ENCODE measurements around the gene TRIM47.
"Not testable (repeated sequence)": the region's sequence is repeated elsewhere in the genome, so short reads cannot be mapped to it uniquely, and the experiment has no call there.

TRIM47 gene

GRCh38 chr17:75854881-75855309, 23.5 kb downstream of the TRIM47 start:
- Histone ChIP-seq H2BK15ac (replicated peaks; ENCODE audit: low read depth) (no peak overlapping the region), H3K56ac (ENCODE audit: low read length) (peak overlapping the region; percentile 85), H3K4ac (ENCODE audit: low read depth, low read length) (peak overlapping the region; percentile 43), H2BK120ac (ENCODE audit: low read depth, low read length) (no peak overlapping the region), H4K5ac (ENCODE audit: low read length) (no peak overlapping the region), H3K4me1 (ENCODE audit: control insufficient read depth, low read depth, low read length) (peaks cover 3% of the 10 kb centered on the region), H3K27ac (ENCODE audit: low read depth, low read length) (peak overlapping the region; percentile 26), H3K9ac (ENCODE audit: low read length) (peak overlapping the region; percentile 73), H3K79me1 (ENCODE audit: low read length) (peaks cover 4% of the 10 kb centered on the region), H3K36me3 (ENCODE audit: control insufficient read depth, insufficient read depth, low read length) (peaks cover 2% of the 10 kb centered on the region), H2BK5ac (ENCODE audit: low read length) (no peak overlapping the region), H3K27me3 (ENCODE audit: insufficient read depth, low read length, poor library complexity) (no peaks in the 10 kb centered on the region), H3K18ac (ENCODE audit: low read length) (peak overlapping the region; percentile 71), H3K4me3 (ENCODE audit: low read length) (peak overlapping the region; percentile 34), H4K8ac (ENCODE audit: low read depth, low read length) (peak overlapping the region; percentile 58), H3K23ac (ENCODE audit: low read length) (no peak overlapping the region), H3K79me2 (ENCODE audit: control insufficient read depth, insufficient read depth, low read length) (peaks cover 8% of the 10 kb centered on the region), H2AK5ac (ENCODE audit: low read length) (no peak overlapping the region), H3K4me2 (ENCODE audit: low read length) (peak overlapping the region; percentile 83)
- DNase-seq: no peak
- no CpG with 5 or more reads among the region's 19 CpGs for WGBS (ENCODE audit: extremely low coverage, insufficient coverage, low lambda C conversion rate)

- DNase-seq: peak; percentile 84
These were observed 24.2 kb downstream of the TRIM47 start for GRCh38 chr17:75854101-75854748.

GRCh38 chr17:75853433-75853832, 24.9 kb downstream of the TRIM47 start:
- no peaks in the 10 kb centered on the region for H3K27me3 ChIP-seq (ENCODE audit: insufficient read depth, low read length, poor library complexity)
- peaks cover 4% of the 10 kb centered on the region for H3K79me1 ChIP-seq (ENCODE audit: low read length)
- no peak overlapping the region for H3K18ac ChIP-seq (ENCODE audit: low read length)
- no peak overlapping the region for H3K4me2 ChIP-seq (ENCODE audit: low read length)
- peaks cover 3% of the 10 kb centered on the region for H3K4me1 ChIP-seq (ENCODE audit: control insufficient read depth, low read depth, low read length)
- H3K36me3 ChIP-seq (ENCODE audit: control insufficient read depth, insufficient read depth, low read length): peaks cover 4% of the 10 kb centered on the region
- H3K4me3 ChIP-seq (ENCODE audit: low read length): no peak overlapping the region
- no peak overlapping the region for H2BK15ac ChIP-seq (replicated peaks; ENCODE audit: low read depth)
- H3K9ac ChIP-seq (ENCODE audit: low read length): no peak overlapping the region
- WGBS (ENCODE audit: extremely low coverage, insufficient coverage, low lambda C conversion rate): no CpG with 5 or more reads among the region's 7 CpGs
- DNase-seq: peak; percentile 76
- no peak overlapping the region for H4K8ac ChIP-seq (ENCODE audit: low read depth, low read length)
- no peak overlapping the region for H3K23ac ChIP-seq (ENCODE audit: low read length)
- no peak overlapping the region for H3K27ac ChIP-seq (ENCODE audit: low read depth, low read length)
- H2BK120ac ChIP-seq (ENCODE audit: low read depth, low read length): no peak overlapping the region
- no peak overlapping the region for H2BK5ac ChIP-seq (ENCODE audit: low read length)
- no peak overlapping the region for H4K5ac ChIP-seq (ENCODE audit: low read length)
- no peak overlapping the region for H2AK5ac ChIP-seq (ENCODE audit: low read length)
- no peak overlapping the region for H3K56ac ChIP-seq (ENCODE audit: low read length)
- no peak overlapping the region for H3K4ac ChIP-seq (ENCODE audit: low read depth, low read length)
- peaks cover 8% of the 10 kb centered on the region for H3K79me2 ChIP-seq (ENCODE audit: control insufficient read depth, insufficient read depth, low read length)

More at GRCh38 chr17:75854101-75854748, 24.2 kb downstream of the TRIM47 start:
- no peak overlapping the region for H4K5ac ChIP-seq (ENCODE audit: low read length)
- peaks cover 8% of the 10 kb centered on the region for H3K79me2 ChIP-seq (ENCODE audit: control insufficient read depth, insufficient read depth, low read length)
- no peak overlapping the region for H3K23ac ChIP-seq (ENCODE audit: low read length)
- no peaks in the 10 kb centered on the region for H3K27me3 ChIP-seq (ENCODE audit: insufficient read depth, low read length, poor library complexity)
- no peak overlapping the region for H2BK120ac ChIP-seq (ENCODE audit: low read depth, low read length)
- peaks cover 4% of the 10 kb centered on the region for H3K36me3 ChIP-seq (ENCODE audit: control insufficient read depth, insufficient read depth, low read length)
- H3K4ac ChIP-seq (ENCODE audit: low read depth, low read length): no peak overlapping the region
- H3K4me2 ChIP-seq (ENCODE audit: low read length): peak overlapping the region; percentile 83
- H2AK5ac ChIP-seq (ENCODE audit: low read length): peak overlapping the region; percentile 20
- H3K18ac ChIP-seq (ENCODE audit: low read length): no peak overlapping the region
- H2BK5ac ChIP-seq (ENCODE audit: low read length): no peak overlapping the region
- WGBS (ENCODE audit: extremely low coverage, insufficient coverage, low lambda C conversion rate): no CpG with 5 or more reads among the region's 7 CpGs
- H3K4me3 ChIP-seq (ENCODE audit: low read length): peak overlapping the region; percentile 34
- H2BK15ac ChIP-seq (replicated peaks; ENCODE audit: low read depth): no peak overlapping the region
- H3K9ac ChIP-seq (ENCODE audit: low read length): peak overlapping the region; percentile 73
- H4K8ac ChIP-seq (ENCODE audit: low read depth, low read length): no peak overlapping the region
- peak overlapping the region; percentile 26 for H3K27ac ChIP-seq (ENCODE audit: low read depth, low read length)
- H3K79me1 ChIP-seq (ENCODE audit: low read length): peaks cover 4% of the 10 kb centered on the region
- peak overlapping the region; percentile 85 for H3K56ac ChIP-seq (ENCODE audit: low read length)
- H3K4me1 ChIP-seq (ENCODE audit: control insufficient read depth, low read depth, low read length): peaks cover 3% of the 10 kb centered on the region

- WGBS (ENCODE audit: extremely low coverage, insufficient coverage, low lambda C conversion rate): no CpG with 5 or more reads among the region's 15 CpGs
- H3K4me3 ChIP-seq (ENCODE audit: low read length); H3K79me1 ChIP-seq (ENCODE audit: low read length); H3K4ac ChIP-seq (ENCODE audit: low read depth, low read length); H3K18ac ChIP-seq (ENCODE audit: low read length); H2BK15ac ChIP-seq (replicated peaks; ENCODE audit: low read depth); H4K5ac ChIP-seq (ENCODE audit: low read length); H2BK5ac ChIP-seq (ENCODE audit: low read length); H3K79me2 ChIP-seq (ENCODE audit: control insufficient read depth, insufficient read depth, low read length); H3K9ac ChIP-seq (ENCODE audit: low read length); H3K36me3 ChIP-seq (ENCODE audit: control insufficient read depth, insufficient read depth, low read length); H3K56ac ChIP-seq (ENCODE audit: low read length); DNase-seq; H2BK120ac ChIP-seq (ENCODE audit: low read depth, low read length); H3K4me2 ChIP-seq (ENCODE audit: low read length); H4K8ac ChIP-seq (ENCODE audit: low read depth, low read length); H2AK5ac ChIP-seq (ENCODE audit: low read length); H3K23ac ChIP-seq (ENCODE audit: low read length); H3K4me1 ChIP-seq (ENCODE audit: control insufficient read depth, low read depth, low read length); H3K27ac ChIP-seq (ENCODE audit: low read depth, low read length); H3K27me3 ChIP-seq (ENCODE audit: insufficient read depth, low read length, poor library complexity): not testable (repeated sequence)
These were observed 26.7 kb downstream of the TRIM47 start for GRCh38 chr17:75851693-75851991.

- Histone ChIP-seq H3K4me2 (ENCODE audit: low read length) (no peak overlapping the region), H3K18ac (ENCODE audit: low read length) (no peak overlapping the region), H2AK5ac (ENCODE audit: low read length) (no peak overlapping the region), H4K8ac (ENCODE audit: low read depth, low read length) (no peak overlapping the region), H2BK5ac (ENCODE audit: low read length) (no peak overlapping the region), H3K27me3 (ENCODE audit: insufficient read depth, low read length, poor library complexity) (no peaks in the 10 kb centered on the region), H4K5ac (ENCODE audit: low read length) (no peak overlapping the region), H2BK15ac (replicated peaks; ENCODE audit: low read depth) (no peak overlapping the region), H3K9ac (ENCODE audit: low read length) (no peak overlapping the region), H3K23ac (ENCODE audit: low read length) (no peak overlapping the region), H3K4ac (ENCODE audit: low read depth, low read length) (no peak overlapping the region), H3K79me1 (ENCODE audit: low read length) (peaks cover 4% of the 10 kb centered on the region), H3K56ac (ENCODE audit: low read length) (no peak overlapping the region), H3K79me2 (ENCODE audit: control insufficient read depth, insufficient read depth, low read length) (peaks cover 8% of the 10 kb centered on the region), H3K4me1 (ENCODE audit: control insufficient read depth, low read depth, low read length) (peaks cover 3% of the 10 kb centered on the region), H3K27ac (ENCODE audit: low read depth, low read length) (no peak overlapping the region), H2BK120ac (ENCODE audit: low read depth, low read length) (no peak overlapping the region), H3K4me3 (ENCODE audit: low read length) (no peak overlapping the region), H3K36me3 (ENCODE audit: control insufficient read depth, insufficient read depth, low read length) (peaks cover 10% of the 10 kb centered on the region)
- no peak for DNase-seq
- no CpG with 5 or more reads among the region's 12 CpGs for WGBS (ENCODE audit: extremely low coverage, insufficient coverage, low lambda C conversion rate)
These were observed 27.3 kb downstream of the TRIM47 start for GRCh38 chr17:75850928-75851692.
